K562 (cell line): Measurements from ENCODE around the gene DCAF5. TPM values are rescaled to one million over a fixed set of nuclear protein-coding genes. Genes with fewer than 3 reads are reported as not detected.

Experiments
- ATAC-seq: fragments of 200-7000 bp; cut with Tn5 transposase; 3 replicates; pipeline ENCODE4 v1.9.1; 2020; ENCODE audit warnings: moderate library complexity
- BruUV-seq: library from RNA; stranded (reverse); fragments of 400-500 nt; replicated peaks from 2 replicates; lab custom pipeline; 2021; lab: Mats Ljungman, UMichigan
- CTCF ChIA-PET: fragments of 300-600 bp; formaldehyde crosslinking; extraction: SDS; loops from one replicate; lab custom pipeline; 2021; ENCODE audit warnings: low intra/inter-chr PET ratio; lab: Yijun Ruan, JAX
- POLR2A ChIA-PET: fragments of 300-600, 350-650 bp; sonication (Branson Sonifier 250); formaldehyde crosslinking; extraction: SDS; loops from one replicate; lab custom pipeline; 2021; ENCODE audit warnings: antibody characterized with exemption, inconsistent platforms; lab: Yijun Ruan, JAX
- DNase-seq, 4 experiments: peaks; one replicate each; pipeline versions ENCODE4 v3.0.0 to v3.0.0-alpha.2; 2011 to 2018; ENCODE audit warnings: low spot score in 3 of 4, mixed read lengths in 3 of 4; ENCODE audit errors: extremely low read depth in 1 of 4
- FAIRE-seq: peaks from 2 replicates; lab custom pipeline; 2011; peaks lifted over from hg19 to GRCh38; lab: Jason Lieb, UNC
- H2AFZ ChIP-seq: 2 replicates; pipeline ENCODE4 v1.6.0; 2011; ENCODE audit warnings: low read depth, low read length, control low read depth, inconsistent platforms
- H3K27ac ChIP-seq: fragments of 200-600 bp; 3 replicates; pipeline ENCODE4 v1.8.0; 2011; ENCODE audit warnings: low read depth, mild to moderate bottlenecking, control low read depth, inconsistent platforms, low read length, moderate library complexity, mixed read lengths; ENCODE audit errors: extremely low read depth
- H3K27me3 ChIP-seq, 2 experiments: fragments of 300-600 bp in 1 of 2; 2 replicates in 1 of 2; 3 replicates in 1 of 2; pipeline versions ENCODE4 v1.6.0 to v1.8.0; 2011; ENCODE audit warnings: inconsistent platforms in 2 of 2, low read length in 2 of 2, mild to moderate bottlenecking in 1 of 2, mixed read lengths in 1 of 2, moderate library complexity in 1 of 2; ENCODE audit not compliant: control insufficient read depth in 2 of 2, insufficient read depth in 2 of 2
- H3K36me3 ChIP-seq: fragments of 300-600 bp; 3 replicates; pipeline ENCODE4 v1.8.0; 2011; ENCODE audit warnings: mild to moderate bottlenecking, low read length, inconsistent platforms; ENCODE audit not compliant: control insufficient read depth, insufficient read depth
- H3K4me1 ChIP-seq, 2 experiments: fragments of 200-600 bp in 1 of 2; replicated peaks in 1 of 2; 2 replicates in 1 of 2; 3 replicates in 1 of 2; pipeline versions ENCODE4 v1.5.1 to v1.8.0; 2011; ENCODE audit warnings: inconsistent platforms in 2 of 2, low read length in 2 of 2, mild to moderate bottlenecking in 1 of 2, mixed read lengths in 1 of 2, moderate library complexity in 1 of 2; ENCODE audit not compliant: control insufficient read depth in 2 of 2, insufficient read depth in 2 of 2
- H3K4me2 ChIP-seq: 2 replicates; pipeline ENCODE4 v1.6.1; 2011; ENCODE audit warnings: low read length, control low read depth, inconsistent platforms, mixed read lengths; ENCODE audit not compliant: insufficient read depth
- H3K4me3 ChIP-seq: fragments of 200-600 bp; sonication (generic), shearing (Covaris generic); 2 replicates; pipeline ENCODE4 v1.5.1; 2016; ENCODE audit warnings: control low read depth, inconsistent platforms
- H3K79me2 ChIP-seq: fragments of 200-600 bp; 3 replicates; pipeline ENCODE4 v1.8.0; 2011; ENCODE audit warnings: low read length, inconsistent platforms; ENCODE audit not compliant: control insufficient read depth, insufficient read depth
- H3K9ac ChIP-seq, 2 experiments: 2 replicates each; pipeline versions ENCODE4 v1.6.0 to v1.6.1; 2011; ENCODE audit warnings: low read depth in 2 of 2, low read length in 2 of 2, control low read depth in 1 of 2, inconsistent platforms in 1 of 2, mild to moderate bottlenecking in 1 of 2, mixed read lengths in 1 of 2; ENCODE audit not compliant: insufficient read depth in 1 of 2
- H3K9me1 ChIP-seq: one replicate; pipeline ENCODE4 v1.6.0; 2011; ENCODE audit warnings: inconsistent platforms, mild to moderate bottlenecking, low read length, moderate library complexity; ENCODE audit not compliant: control insufficient read depth, insufficient read depth
- H3K9me3 ChIP-seq: replicated peaks from 2 replicates; pipeline ENCODE4 v1.5.1; 2011; ENCODE audit warnings: low read depth, low read length, inconsistent platforms; ENCODE audit not compliant: control insufficient read depth, insufficient read depth
- H4K20me1 ChIP-seq: replicated peaks from 2 replicates; pipeline ENCODE4 v1.6.1; 2011; ENCODE audit warnings: low read length, inconsistent platforms, mixed read lengths; ENCODE audit not compliant: control insufficient read depth, insufficient read depth
- ARID2 ChIP-seq: fragments of 450-650 bp; IDR thresholded peaks from 2 replicates; pipeline ENCODE4 v1.6.1; 2017; ENCODE audit warnings: antibody characterized with exemption, mild to moderate bottlenecking
- JUN ChIP-seq, 2 experiments: sonication (generic) in 1 of 2; formaldehyde crosslinking in 1 of 2; IDR thresholded peaks; 2 replicates each; pipeline versions ENCODE4 v1.6.1 to v1.8.0; 2012 to 2022; ENCODE audit warnings: borderline replicate concordance in 2 of 2, mild to moderate bottlenecking in 2 of 2, improper control_type of control experiment in 1 of 2, low read depth in 1 of 2, low read length in 1 of 2, missing genetic modification reagents in 1 of 2
- JUND ChIP-seq, 2 experiments: IDR thresholded peaks; 2 replicates in 1 of 2; 3 replicates in 1 of 2; pipeline ENCODE4 v1.6.1; 2011; ENCODE audit warnings: borderline replicate concordance in 2 of 2, low read depth in 2 of 2, low read length in 2 of 2, improper control_type of control experiment in 1 of 2, missing biosample characterization in 1 of 2, missing genetic modification characterization in 1 of 2, missing genetic modification reagents in 1 of 2
- KDM5B ChIP-seq: fragments of 200-600 bp; sonication (generic); IDR thresholded peaks from 2 replicates; pipeline ENCODE4 v1.6.1; 2012; ENCODE audit warnings: low read depth, mild to moderate bottlenecking, moderate library complexity, low read length, control low read depth, inconsistent platforms; ENCODE audit not compliant: insufficient replicate concordance
- LEF1 ChIP-seq: fragments of 450-650 bp; IDR thresholded peaks from 2 replicates; pipeline ENCODE4 v1.6.1; 2016; ENCODE audit warnings: mild to moderate bottlenecking
- MCM5 ChIP-seq: fragments of 450-650 bp; IDR thresholded peaks from 2 replicates; pipeline ENCODE4 v1.6.1; 2016; ENCODE audit warnings: low read depth
- RBM15 ChIP-seq: fragments of 200-400 bp; formaldehyde crosslinking; IDR thresholded peaks from 2 replicates; pipeline ENCODE4 v1.6.1; 2018; ENCODE audit warnings: mild to moderate bottlenecking, low read length, moderate library complexity; ENCODE audit not compliant: insufficient read depth
- TCF7 ChIP-seq: sonication (generic); IDR thresholded peaks from 2 replicates; pipeline ENCODE4 v1.6.1; 2016; ENCODE audit warnings: antibody characterized with exemption, borderline replicate concordance
- ZNF347 ChIP-seq: fragments of 450-650 bp; formaldehyde crosslinking; IDR thresholded peaks from 2 replicates; pipeline ENCODE4 v1.4.0; 2020; ENCODE audit warnings: low read depth, mild to moderate bottlenecking, moderate library complexity
- ZNF584 ChIP-seq: fragments of 200-800 bp; sonication (Bioruptor generic); IDR thresholded peaks from 2 replicates; pipeline ENCODE4 v1.6.1; 2016; ENCODE audit warnings: low read depth, mild to moderate bottlenecking, missing genetic modification characterization, missing compliant biosample characterization
- in situ Hi-C: fragments of 300-500 bp; cut with MboI; formaldehyde crosslinking; loops from 4 replicates; pipeline ENCODE4 v1.15.0; 2018; ENCODE audit warnings: inconsistent platforms, mixed read lengths
- intact Hi-C: fragments of 100-400 bp; cut with micrococcal nuclease; formaldehyde crosslinking; loops from 2 replicates; pipeline ENCODE4 v1.14.2; 2022
- polyA plus RNA-seq, 8 experiments: library from polyadenylated mRNA; depleted of rRNA in 4 of 8; stranded (reverse) in 5 of 8; unstranded in 3 of 8; fragments of >200 nt; fragmentation: Nextera tagmentation in 2 of 8; fragmentation: Illumina TruSeq in 1 of 8; extraction: Ambion mirVana in 2 of 8; extraction: Trizol in 1 of 8; gene quantifications; 2 replicates each; pipeline versions ENCODE4 v1.2.1 to v1.2.3, GENCODE V29; 2011 to 2014; ENCODE audit warnings: inconsistent platforms in 1 of 8, missing spikeins in 1 of 8
- total RNA-seq, 7 experiments: library from RNA; depleted of rRNA in 6 of 7; stranded (reverse); fragments of >200 nt in 6 of 7; fragmentation: Illumina TruSeq in 2 of 7; extraction: Trizol in 2 of 7; gene quantifications; 2 replicates each; pipeline versions ENCODE4 v1.2.1 to v1.2.3, GENCODE V29; 2011 to 2021; ENCODE audit warnings: low replicate concordance in 1 of 7
- TF ChIP-seq, protein P1 (sequence below): fragments of 200-800 bp; sonication (Bioruptor generic); IDR thresholded peaks from 2 replicates; pipeline ENCODE4 v1.6.1; 2017; ENCODE audit warnings: missing genetic modification characterization, missing compliant biosample characterization
- TF ChIP-seq, protein P2 (sequence below), 3 experiments: fragments of 200-800 bp in 1 of 3; fragments of 250-450 bp in 1 of 3; fragments of 450-650 bp in 1 of 3; sonication (Bioruptor Pico) in 1 of 3; sonication (Bioruptor generic) in 1 of 3; formaldehyde crosslinking in 1 of 3; IDR thresholded peaks; 2 replicates each; pipeline versions ENCODE4 v1.6.1 to v1.8.0; 2016 to 2022; ENCODE audit warnings: mild to moderate bottlenecking in 2 of 3, missing genetic modification characterization in 2 of 3, missing compliant biosample characterization in 1 of 3, moderate library complexity in 1 of 3
- TF ChIP-seq, protein P3 (sequence below): fragments of 250-450 bp; sonication (Bioruptor Pico); IDR thresholded peaks from 2 replicates; pipeline ENCODE4 v1.8.0; 2021; ENCODE audit warnings: moderate library complexity, mild to moderate bottlenecking, inconsistent platforms
- TF ChIP-seq, protein P4 (sequence below): fragments of 450-650 bp; conservative IDR thresholded peaks from 2 replicates; pipeline ENCODE4 v1.6.1; 2016; ENCODE audit warnings: missing genetic modification characterization, low read depth, mild to moderate bottlenecking, control low read depth, missing compliant biosample characterization

Gene DCAF5
- total and polyA plus RNA-seq, 9 of the 15 experiments (the other 6 are each of a cell fraction or from before 2014, with no cell fraction given), result 5.6 to 24.1 (median 12.7) TPM

GRCh38 chr14:69156224-69156623, 3.3 kb upstream of the DCAF5 start:
- ChIA-PET POLR2A (interaction anchor here (0.8 kb wide), 1 partner anchor 13 kb away, joined by 3 read pairs; no protein-coding TSS in a partner anchor), CTCF (no interaction called here)
- Histone ChIP-seq H3K9ac (no peak overlapping the region), H3K4me3 (no peak overlapping the region), H3K4me2 (no peak overlapping the region), H3K9me3 (no peaks in the 10 kb centered on the region), H3K36me3 (no peaks in the 10 kb centered on the region), H2AFZ (no peak overlapping the region), H3K27me3 (no peaks in the 10 kb centered on the region), H3K9me1 (no peaks in the 10 kb centered on the region), H3K79me2 (peaks cover 13% of the 10 kb centered on the region), H3K4me1 (peaks cover 3 to 15% of the 10 kb centered on the region in 2 experiments; a peak in 3 of 5 replicates), H4K20me1 (no peaks in the 10 kb centered on the region), H3K27ac (no peak overlapping the region)
- BruUV-seq, result no TSS peak
- ATAC-seq (no peak), FAIRE-seq (no peak), DNase-seq (no peak)
- intact Hi-C loops (no loop called here), in situ Hi-C loops (no loop called here)
- no peak for TF ChIP-seq ARID2
- no peak for TF ChIP-seq ZNF584 (CRISPR knock-in tag)
- TF ChIP-seq, protein P1, sequence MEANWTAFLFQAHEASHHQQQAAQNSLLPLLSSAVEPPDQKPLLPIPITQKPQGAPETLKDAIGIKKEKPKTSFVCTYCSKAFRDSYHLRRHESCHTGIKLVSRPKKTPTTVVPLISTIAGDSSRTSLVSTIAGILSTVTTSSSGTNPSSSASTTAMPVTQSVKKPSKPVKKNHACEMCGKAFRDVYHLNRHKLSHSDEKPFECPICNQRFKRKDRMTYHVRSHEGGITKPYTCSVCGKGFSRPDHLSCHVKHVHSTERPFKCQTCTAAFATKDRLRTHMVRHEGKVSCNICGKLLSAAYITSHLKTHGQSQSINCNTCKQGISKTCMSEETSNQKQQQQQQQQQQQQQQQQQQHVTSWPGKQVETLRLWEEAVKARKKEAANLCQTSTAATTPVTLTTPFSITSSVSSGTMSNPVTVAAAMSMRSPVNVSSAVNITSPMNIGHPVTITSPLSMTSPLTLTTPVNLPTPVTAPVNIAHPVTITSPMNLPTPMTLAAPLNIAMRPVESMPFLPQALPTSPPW, result no peak
- TF ChIP-seq LEF1, result no peak
- no peak for TF ChIP-seq KDM5B
- no peak for TF ChIP-seq JUN (IDR thresholded peaks at IDR 0.05; ENCODE audit: borderline replicate concordance, low read depth, low read length)
- no peak for TF ChIP-seq JUN (CRISPR knock-in tag; IDR thresholded peaks at IDR 0.05; ENCODE audit: borderline replicate concordance)
- TF ChIP-seq, protein P2, sequence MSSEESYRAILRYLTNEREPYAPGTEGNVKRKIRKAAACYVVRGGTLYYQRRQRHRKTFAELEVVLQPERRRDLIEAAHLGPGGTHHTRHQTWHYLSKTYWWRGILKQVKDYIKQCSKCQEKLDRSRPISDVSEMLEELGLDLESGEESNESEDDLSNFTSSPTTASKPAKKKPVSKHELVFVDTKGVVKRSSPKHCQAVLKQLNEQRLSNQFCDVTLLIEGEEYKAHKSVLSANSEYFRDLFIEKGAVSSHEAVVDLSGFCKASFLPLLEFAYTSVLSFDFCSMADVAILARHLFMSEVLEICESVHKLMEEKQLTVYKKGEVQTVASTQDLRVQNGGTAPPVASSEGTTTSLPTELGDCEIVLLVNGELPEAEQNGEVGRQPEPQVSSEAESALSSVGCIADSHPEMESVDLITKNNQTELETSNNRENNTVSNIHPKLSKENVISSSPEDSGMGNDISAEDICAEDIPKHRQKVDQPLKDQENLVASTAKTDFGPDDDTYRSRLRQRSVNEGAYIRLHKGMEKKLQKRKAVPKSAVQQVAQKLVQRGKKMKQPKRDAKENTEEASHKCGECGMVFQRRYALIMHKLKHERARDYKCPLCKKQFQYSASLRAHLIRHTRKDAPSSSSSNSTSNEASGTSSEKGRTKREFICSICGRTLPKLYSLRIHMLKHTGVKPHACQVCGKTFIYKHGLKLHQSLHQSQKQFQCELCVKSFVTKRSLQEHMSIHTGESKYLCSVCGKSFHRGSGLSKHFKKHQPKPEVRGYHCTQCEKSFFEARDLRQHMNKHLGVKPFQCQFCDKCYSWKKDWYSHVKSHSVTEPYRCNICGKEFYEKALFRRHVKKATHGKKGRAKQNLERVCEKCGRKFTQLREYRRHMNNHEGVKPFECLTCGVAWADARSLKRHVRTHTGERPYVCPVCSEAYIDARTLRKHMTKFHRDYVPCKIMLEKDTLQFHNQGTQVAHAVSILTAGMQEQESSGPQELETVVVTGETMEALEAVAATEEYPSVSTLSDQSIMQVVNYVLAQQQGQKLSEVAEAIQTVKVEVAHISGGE (CRISPR knock-in tag; IDR thresholded peaks at IDR 0.05), result no peak
- no peak for TF ChIP-seq RBM15
- no peak for TF ChIP-seq MCM5
- TF ChIP-seq ZNF347 (CRISPR knock-in tag), result no peak
- TF ChIP-seq TCF7, result no peak
- TF ChIP-seq, protein P3, sequence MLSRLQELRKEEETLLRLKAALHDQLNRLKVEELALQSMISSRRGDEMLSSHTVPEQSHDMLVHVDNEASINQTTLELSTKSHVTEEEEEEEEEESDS (CRISPR knock-in tag), result no peak
- TF ChIP-seq, protein P4, sequence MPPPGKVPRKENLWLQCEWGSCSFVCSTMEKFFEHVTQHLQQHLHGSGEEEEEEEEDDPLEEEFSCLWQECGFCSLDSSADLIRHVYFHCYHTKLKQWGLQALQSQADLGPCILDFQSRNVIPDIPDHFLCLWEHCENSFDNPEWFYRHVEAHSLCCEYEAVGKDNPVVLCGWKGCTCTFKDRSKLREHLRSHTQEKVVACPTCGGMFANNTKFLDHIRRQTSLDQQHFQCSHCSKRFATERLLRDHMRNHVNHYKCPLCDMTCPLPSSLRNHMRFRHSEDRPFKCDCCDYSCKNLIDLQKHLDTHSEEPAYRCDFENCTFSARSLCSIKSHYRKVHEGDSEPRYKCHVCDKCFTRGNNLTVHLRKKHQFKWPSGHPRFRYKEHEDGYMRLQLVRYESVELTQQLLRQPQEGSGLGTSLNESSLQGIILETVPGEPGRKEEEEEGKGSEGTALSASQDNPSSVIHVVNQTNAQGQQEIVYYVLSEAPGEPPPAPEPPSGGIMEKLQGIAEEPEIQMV (tag), result no peak
- no peak for TF ChIP-seq JUND (IDR thresholded peaks at IDR 0.05; ENCODE audit: borderline replicate concordance, low read depth, low read length)
- TF ChIP-seq JUND (tag; IDR thresholded peaks at IDR 0.05; ENCODE audit: borderline replicate concordance, low read depth, low read length), result no peak
